ENCODE data around the gene RNPEPL1.

RNPEPL1 gene

DNA sequence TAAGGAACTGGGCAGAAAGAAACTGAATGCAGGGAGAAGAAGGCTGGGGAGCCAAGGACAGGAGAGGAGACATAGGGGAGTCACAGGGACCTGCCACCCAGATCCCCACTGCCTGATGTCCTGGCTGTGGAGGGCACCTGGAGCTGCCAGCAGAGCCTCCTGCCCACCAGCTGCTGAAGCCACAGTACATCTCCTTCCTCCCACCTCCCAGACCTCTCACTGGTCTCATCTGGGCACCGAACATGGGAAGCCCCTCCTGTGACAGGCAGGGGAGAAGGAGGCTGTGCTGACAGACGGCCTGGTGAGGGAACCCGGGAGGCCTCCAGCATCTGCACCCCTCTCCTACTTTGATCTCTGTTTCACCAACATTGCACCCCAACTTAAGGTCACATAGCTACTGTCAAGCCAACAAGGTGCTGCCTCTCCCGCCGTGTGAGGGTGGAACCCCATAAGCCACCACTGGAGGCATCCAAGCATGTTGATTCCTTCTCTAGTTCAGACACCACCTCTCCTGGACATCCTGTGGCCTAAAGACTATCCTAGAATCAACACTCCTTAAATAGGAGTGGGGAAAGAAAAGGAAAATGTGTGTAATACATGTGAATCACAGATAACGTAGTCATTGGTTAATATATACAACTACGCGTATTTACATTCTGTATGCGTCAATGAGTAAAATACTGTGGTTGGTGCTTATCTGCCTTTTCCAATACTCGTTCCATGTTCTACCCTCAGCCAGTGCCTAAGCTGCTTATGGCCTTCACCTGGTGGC, 3.5 kb upstream of the RNPEPL1 start:
- Histone ChIP-seq H3K9me3 (ENCODE audit: control insufficient read depth in 2 of 2, low read length in 2 of 2) (no peaks in the 10 kb centered on the region), H3K4me3 (ENCODE audit: low read length in 2 of 2) (peak overlapping the region in 1 of 2 donors; percentile 69), H3K27ac (ENCODE audit: low read depth in 2 of 2, low read length in 2 of 2) (peak overlapping the region; percentile 99), H3K27me3 (ENCODE audit: control insufficient read depth in 2 of 2, insufficient read depth in 2 of 2, low read length in 2 of 2) (no peaks in the 10 kb centered on the region), H3K36me3 (ENCODE audit: control insufficient read depth in 2 of 2, insufficient read depth in 2 of 2, low read length in 2 of 2) (no peaks in the 10 kb centered on the region), H3K9ac (ENCODE audit: low read depth in 1 of 2, low read length in 2 of 2) (peak overlapping the region; percentile 74 to 76), H3K4me1 (ENCODE audit: control insufficient read depth in 2 of 2, insufficient read depth in 2 of 2, low read length in 2 of 2) (peaks cover 52 to 54% of the 10 kb centered on the region in 2 donors)

DNA sequence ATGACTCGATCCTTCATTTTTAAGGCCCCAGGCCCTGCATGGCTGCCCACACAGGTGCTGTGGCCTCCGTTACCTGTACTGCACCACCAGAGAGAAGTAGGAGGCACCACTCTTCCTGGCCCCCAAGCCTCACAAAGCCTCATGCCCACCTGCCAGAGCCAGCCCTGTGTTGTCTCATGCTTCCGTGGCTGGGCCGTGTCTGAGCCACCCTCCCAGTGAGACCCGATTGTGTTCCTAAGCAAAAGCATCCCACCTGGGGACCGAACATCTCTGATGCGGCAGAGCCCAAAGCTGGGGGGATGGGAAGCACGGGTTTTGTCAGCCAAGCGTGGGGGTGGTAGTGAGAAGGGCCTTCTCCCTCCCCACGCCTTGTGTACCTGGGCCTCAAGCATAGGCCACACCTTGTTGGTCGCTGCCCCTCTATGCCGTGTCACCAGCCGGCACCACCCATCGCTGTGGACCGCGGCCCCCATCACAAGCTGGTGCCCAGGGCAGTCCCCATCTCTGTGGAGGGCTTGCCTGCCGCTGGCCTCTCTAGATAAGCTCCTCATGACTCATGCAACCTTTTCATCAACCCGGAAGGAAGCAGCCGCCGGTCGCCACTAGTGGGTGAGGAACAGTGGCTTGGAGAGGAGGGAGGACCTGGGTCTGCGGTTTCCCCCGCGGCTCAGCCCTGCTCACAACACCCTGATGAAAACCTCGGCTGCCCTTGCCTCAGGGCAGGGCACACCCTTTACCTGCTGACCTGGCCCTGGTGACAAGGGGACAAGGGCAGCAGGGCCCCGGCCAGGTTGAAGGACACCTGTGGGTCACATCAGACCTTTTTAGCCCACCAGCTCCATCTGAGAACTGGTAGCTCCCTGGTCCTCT, 2.7 kb upstream of the RNPEPL1 start:
- Histone ChIP-seq H3K9ac (ENCODE audit: low read depth in 1 of 2, low read length in 2 of 2) (peak overlapping the region; percentile 74 to 76), H3K4me1 (ENCODE audit: control insufficient read depth in 2 of 2, insufficient read depth in 2 of 2, low read length in 2 of 2) (peaks cover 60 to 61% of the 10 kb centered on the region in 2 donors), H3K36me3 (ENCODE audit: control insufficient read depth in 2 of 2, insufficient read depth in 2 of 2, low read length in 2 of 2) (no peaks in the 10 kb centered on the region), H3K9me3 (ENCODE audit: control insufficient read depth in 2 of 2, low read length in 2 of 2) (no peaks in the 10 kb centered on the region), H3K27ac (ENCODE audit: low read depth in 2 of 2, low read length in 2 of 2) (peak overlapping the region; percentile 99), H3K27me3 (ENCODE audit: control insufficient read depth in 2 of 2, insufficient read depth in 2 of 2, low read length in 2 of 2) (no peaks in the 10 kb centered on the region), H3K4me3 (ENCODE audit: low read length in 2 of 2) (peak overlapping the region; percentile 59 to 69)

DNA sequence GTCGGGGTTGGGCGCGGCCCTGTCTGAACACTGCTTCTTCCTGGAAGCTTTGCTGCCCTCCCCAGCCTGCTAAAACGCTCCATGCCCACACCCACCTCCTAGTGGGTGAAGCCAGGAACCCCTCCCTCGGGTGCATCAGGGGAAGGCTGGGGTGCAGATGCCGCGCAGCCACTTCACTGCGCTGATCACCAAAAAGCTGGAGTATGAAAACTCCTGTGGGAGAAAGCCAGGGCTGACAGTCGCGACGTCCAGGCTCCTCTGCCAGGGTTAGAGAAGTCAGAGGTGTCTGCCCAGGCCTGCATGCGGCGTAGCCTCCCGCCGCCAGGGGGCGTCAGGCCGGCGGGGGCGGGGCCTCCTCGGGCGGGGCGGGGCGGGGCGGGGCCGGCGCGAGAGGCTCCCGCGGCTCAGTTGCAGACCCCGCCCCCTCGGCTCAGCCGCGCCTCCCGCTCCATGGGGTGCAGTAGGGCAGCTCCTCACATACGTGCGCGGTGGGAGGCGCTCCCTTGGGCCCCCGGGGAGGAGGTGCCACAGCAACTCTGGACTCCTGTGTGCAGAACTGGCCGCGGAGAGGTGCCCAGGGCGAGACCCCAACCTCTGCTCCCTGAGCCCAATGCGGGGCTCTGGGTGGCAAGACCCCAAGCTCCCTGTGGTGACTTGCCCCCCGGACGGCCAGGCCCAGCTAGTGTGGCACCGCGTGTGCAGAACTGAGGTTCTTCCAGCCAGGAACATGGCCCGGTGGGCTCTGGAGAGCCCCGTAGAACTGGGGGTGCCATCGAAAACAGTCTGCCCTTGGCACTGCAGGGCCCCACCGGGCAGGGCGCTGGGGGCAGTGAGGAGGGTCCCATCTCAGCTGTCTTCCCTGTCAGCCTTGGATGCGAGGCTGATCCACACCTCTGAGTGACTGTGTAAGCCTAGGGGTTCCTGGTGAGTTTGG, 1.8 kb upstream of the RNPEPL1 start:
- Histone ChIP-seq H3K27me3 (ENCODE audit: control insufficient read depth in 2 of 2, insufficient read depth in 2 of 2, low read length in 2 of 2) (no peaks in the 10 kb centered on the region), H3K9me3 (ENCODE audit: control insufficient read depth in 2 of 2, low read length in 2 of 2) (no peaks in the 10 kb centered on the region), H3K4me1 (ENCODE audit: control insufficient read depth in 2 of 2, insufficient read depth in 2 of 2, low read length in 2 of 2) (peaks cover 62 to 68% of the 10 kb centered on the region in 2 donors), H3K36me3 (ENCODE audit: control insufficient read depth in 2 of 2, insufficient read depth in 2 of 2, low read length in 2 of 2) (no peaks in the 10 kb centered on the region), H3K4me3 (ENCODE audit: low read length in 2 of 2) (peak overlapping the region; percentile 66 to 80), H3K27ac (ENCODE audit: low read depth in 2 of 2, low read length in 2 of 2) (peak overlapping the region; percentile 99), H3K9ac (ENCODE audit: low read depth in 1 of 2, low read length in 2 of 2) (peak overlapping the region; percentile 81 to 88)

DNA sequence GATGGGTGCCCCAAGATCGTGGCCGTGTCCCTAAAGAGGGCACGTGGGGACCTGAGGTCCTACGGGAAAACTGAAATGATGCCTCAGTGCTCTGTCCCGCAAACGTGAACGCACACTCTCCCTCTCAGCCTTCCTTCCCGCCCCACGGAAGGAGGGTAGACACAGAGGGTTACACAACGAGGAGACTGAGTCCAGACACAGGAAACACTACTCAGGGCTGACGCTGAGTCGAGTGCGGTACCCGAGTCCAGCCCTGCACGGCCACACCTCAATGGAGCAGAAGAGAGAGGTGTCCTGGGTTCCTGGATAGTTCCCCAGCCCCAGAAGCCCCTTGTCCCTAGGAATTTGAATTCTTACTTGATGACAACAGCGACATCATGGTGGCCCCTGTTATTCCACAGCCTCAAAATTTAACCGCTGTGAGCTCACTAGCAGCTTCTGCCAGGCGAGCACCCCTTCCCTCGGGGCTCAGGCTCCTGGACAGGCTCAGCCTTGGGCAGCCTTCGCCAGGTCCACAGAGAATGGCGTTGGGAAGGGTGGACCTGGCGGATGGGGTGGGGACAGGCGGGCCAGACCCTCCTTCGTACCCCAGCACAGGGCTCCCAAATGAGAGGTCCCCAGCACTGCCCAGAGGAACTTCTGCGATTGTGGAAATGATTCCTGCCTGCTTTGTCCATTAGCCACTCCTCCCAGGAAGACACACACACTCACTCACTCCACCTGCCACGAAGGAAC, 980 bp upstream of the RNPEPL1 start:
- Histone ChIP-seq H3K27me3 (ENCODE audit: control insufficient read depth in 2 of 2, insufficient read depth in 2 of 2, low read length in 2 of 2) (no peaks in the 10 kb centered on the region), H3K9ac (ENCODE audit: low read depth in 1 of 2, low read length in 2 of 2) (peak overlapping the region; percentile 81 to 88), H3K4me1 (ENCODE audit: control insufficient read depth in 2 of 2, insufficient read depth in 2 of 2, low read length in 2 of 2) (peaks cover 55 to 63% of the 10 kb centered on the region in 2 donors), H3K27ac (ENCODE audit: low read depth in 2 of 2, low read length in 2 of 2) (peak overlapping the region; percentile 99), H3K36me3 (ENCODE audit: control insufficient read depth in 2 of 2, insufficient read depth in 2 of 2, low read length in 2 of 2) (peaks cover 0 to 2% of the 10 kb centered on the region in 2 donors), H3K4me3 (ENCODE audit: low read length in 2 of 2) (peak overlapping the region; percentile 66 to 80), H3K9me3 (ENCODE audit: control insufficient read depth in 2 of 2, low read length in 2 of 2) (no peaks in the 10 kb centered on the region)

DNA sequence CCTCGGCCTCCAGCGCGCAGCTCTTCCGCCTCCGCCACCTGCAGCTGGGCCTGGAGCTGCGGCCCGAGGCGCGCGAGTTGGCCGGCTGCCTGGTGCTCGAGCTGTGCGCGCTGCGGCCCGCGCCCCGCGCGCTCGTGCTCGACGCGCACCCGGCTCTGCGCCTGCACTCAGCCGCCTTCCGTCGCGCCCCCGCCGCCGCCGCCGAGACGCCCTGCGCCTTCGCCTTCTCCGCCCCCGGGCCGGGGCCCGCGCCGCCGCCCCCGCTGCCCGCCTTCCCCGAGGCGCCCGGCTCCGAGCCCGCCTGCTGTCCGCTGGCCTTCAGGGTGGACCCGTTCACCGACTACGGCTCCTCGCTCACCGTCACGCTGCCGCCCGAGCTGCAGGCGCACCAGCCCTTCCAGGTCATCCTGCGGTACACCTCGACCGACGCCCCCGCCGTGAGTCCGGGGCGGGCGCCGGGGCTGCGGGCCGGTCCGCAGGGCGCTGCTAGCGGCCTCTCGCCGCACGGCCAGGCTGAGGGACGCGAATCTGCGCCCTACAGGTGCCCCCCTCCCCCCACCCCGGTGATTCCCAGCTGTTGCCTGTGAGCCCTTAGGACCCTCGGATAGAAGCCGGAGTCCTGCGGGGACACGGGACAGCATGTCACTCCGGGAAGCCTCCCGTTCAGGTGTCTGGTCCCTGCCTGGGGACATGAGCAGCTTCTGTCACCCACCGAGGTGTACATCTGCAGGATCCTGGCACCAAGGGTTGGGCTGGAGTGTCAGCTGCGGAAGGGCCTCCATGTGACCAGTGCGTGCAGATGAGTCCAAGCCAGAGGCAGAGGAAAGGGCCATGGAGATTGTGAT, 616 bp downstream of the RNPEPL1 start:
- peak overlapping the region; percentile 68 to 74 for H3K9ac ChIP-seq (ENCODE audit: low read depth in 1 of 2, low read length in 2 of 2)
- H3K4me1 ChIP-seq (ENCODE audit: control insufficient read depth in 2 of 2, insufficient read depth in 2 of 2, low read length in 2 of 2): peaks cover 49 to 60% of the 10 kb centered on the region in 2 donors
- H3K27ac ChIP-seq (ENCODE audit: low read depth in 2 of 2, low read length in 2 of 2): peak overlapping the region; percentile 56 to 84
- H3K36me3 ChIP-seq (ENCODE audit: control insufficient read depth in 2 of 2, insufficient read depth in 2 of 2, low read length in 2 of 2): peaks cover 1 to 3% of the 10 kb centered on the region in 2 donors
- H3K4me3 ChIP-seq (ENCODE audit: low read length in 2 of 2): peak overlapping the region; percentile 83 to 88
- H3K9me3 ChIP-seq (ENCODE audit: control insufficient read depth in 2 of 2, low read length in 2 of 2): no peaks in the 10 kb centered on the region
- no peaks in the 10 kb centered on the region for H3K27me3 ChIP-seq (ENCODE audit: control insufficient read depth in 2 of 2, insufficient read depth in 2 of 2, low read length in 2 of 2)

DNA sequence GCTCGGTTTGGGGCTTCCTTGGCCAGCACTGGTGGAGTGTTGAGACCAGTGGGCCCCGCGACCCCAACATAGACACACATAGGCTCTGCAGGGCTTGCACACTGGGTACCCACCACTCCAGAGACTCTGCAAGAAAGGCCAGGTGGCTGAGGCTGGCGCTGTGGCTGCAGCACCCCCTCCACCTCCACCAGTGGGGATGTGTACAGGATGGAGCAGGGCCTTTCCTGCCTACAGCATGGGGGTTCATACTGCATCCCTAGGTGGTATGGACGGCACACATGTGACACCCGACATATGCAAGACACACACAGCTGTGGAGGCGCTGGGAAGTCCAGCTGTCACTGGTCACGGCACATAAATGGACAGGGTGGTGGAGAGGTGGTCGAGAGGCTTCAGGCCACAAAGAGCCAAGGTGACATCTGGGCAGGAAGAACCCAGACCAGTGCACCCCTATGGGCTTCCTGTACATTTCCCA, 1.3 kb downstream of the RNPEPL1 start:
- H3K4me1 ChIP-seq (ENCODE audit: control insufficient read depth in 2 of 2, insufficient read depth in 2 of 2, low read length in 2 of 2): peaks cover 48 to 55% of the 10 kb centered on the region in 2 donors
- peak overlapping the region in 1 of 2 donors; percentile 84 for H3K27ac ChIP-seq (ENCODE audit: low read depth in 2 of 2, low read length in 2 of 2)
- H3K9me3 ChIP-seq (ENCODE audit: control insufficient read depth in 2 of 2, low read length in 2 of 2): no peaks in the 10 kb centered on the region
- peaks cover 8 to 9% of the 10 kb centered on the region in 2 donors for H3K36me3 ChIP-seq (ENCODE audit: control insufficient read depth in 2 of 2, insufficient read depth in 2 of 2, low read length in 2 of 2)
- peak overlapping the region; percentile 68 to 74 for H3K9ac ChIP-seq (ENCODE audit: low read depth in 1 of 2, low read length in 2 of 2)
- no peaks in the 10 kb centered on the region for H3K27me3 ChIP-seq (ENCODE audit: control insufficient read depth in 2 of 2, insufficient read depth in 2 of 2, low read length in 2 of 2)
- H3K4me3 ChIP-seq (ENCODE audit: low read length in 2 of 2): peak overlapping the region; percentile 83 to 88

DNA sequence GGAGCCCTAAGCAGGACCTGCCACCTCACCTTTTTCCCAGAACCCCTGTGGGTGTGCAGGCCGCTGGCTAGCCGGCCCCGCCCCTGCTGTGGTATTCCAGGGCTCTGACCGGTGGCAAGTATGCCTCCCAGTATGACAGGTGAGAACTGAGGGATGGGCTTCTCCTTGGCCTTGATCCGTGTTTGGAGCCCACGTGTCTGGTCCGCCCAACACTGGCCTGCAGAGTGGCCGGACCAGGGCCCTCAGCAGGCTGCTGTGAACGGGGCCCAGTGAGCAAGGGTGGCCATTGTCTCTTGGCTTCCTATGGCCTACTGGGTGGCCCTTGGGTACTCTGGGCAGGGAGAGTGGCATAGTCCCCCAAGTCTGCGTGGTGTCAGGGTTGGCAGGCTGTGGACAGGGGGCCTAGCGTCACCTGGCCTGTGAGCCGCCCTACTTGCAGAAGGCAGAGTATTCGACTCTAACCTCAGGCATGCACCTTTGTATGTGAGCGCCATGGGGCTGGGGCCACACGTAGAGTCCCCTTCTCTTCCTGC, 1.8 kb downstream of the RNPEPL1 start:
- Histone ChIP-seq H3K9me3 (ENCODE audit: control insufficient read depth in 2 of 2, low read length in 2 of 2) (no peaks in the 10 kb centered on the region), H3K36me3 (ENCODE audit: control insufficient read depth in 2 of 2, insufficient read depth in 2 of 2, low read length in 2 of 2) (peaks cover 13 to 15% of the 10 kb centered on the region in 2 donors), H3K4me1 (ENCODE audit: control insufficient read depth in 2 of 2, insufficient read depth in 2 of 2, low read length in 2 of 2) (peaks cover 43 to 50% of the 10 kb centered on the region in 2 donors), H3K27ac (ENCODE audit: low read depth in 2 of 2, low read length in 2 of 2) (no peak overlapping the region), H3K9ac (ENCODE audit: low read depth in 1 of 2, low read length in 2 of 2) (no peak overlapping the region), H3K4me3 (ENCODE audit: low read length in 2 of 2) (peak overlapping the region; percentile 83 to 88), H3K27me3 (ENCODE audit: control insufficient read depth in 2 of 2, insufficient read depth in 2 of 2, low read length in 2 of 2) (no peaks in the 10 kb centered on the region)

DNA sequence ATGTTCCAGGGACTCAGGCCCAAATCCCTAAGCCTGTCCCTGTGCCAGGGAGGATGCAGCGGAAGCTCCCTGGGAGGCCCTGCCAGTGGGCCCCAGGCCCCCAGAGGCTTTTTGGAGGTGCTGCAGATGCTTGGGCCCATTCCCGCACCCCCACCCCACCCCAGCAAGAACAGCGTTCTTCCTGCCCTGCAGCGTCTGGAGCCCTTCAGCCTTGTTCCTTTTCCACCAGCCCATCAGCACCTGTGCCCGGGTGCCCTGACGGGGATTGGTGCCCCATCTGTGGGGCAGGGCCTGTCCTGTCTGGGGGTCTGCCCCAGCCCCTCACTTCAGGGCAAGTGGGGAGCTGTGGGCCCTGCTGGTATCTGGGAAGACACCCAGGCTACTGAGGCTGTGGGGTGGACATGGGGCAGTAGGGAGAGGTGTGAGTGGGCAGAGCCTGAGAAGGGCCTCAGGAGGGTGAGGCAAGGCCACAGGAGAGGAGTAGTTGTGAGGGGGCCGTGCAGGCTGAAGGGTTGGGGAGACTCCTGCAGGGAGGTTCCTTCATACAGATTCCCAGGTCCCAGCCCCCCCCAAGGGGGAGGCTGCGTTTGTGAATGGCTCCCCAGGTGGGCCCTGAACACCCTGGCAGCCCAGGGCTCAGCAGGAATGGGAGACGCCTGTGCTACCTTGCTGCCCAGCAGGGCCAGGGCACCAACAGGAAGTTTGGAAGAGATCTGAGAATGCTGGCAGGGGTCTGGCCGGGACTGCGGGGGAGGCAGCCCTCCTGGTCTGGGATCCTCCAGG, 2.4 kb downstream of the RNPEPL1 start:
- peaks cover 20 to 21% of the 10 kb centered on the region in 2 donors for H3K36me3 ChIP-seq (ENCODE audit: control insufficient read depth in 2 of 2, insufficient read depth in 2 of 2, low read length in 2 of 2)
- H3K9me3 ChIP-seq (ENCODE audit: control insufficient read depth in 2 of 2, low read length in 2 of 2): no peaks in the 10 kb centered on the region
- peak overlapping the region in 1 of 2 donors; percentile 88 for H3K4me3 ChIP-seq (ENCODE audit: low read length in 2 of 2)
- H3K9ac ChIP-seq (ENCODE audit: low read depth in 1 of 2, low read length in 2 of 2): no peak overlapping the region
- peaks cover 37 to 43% of the 10 kb centered on the region in 2 donors for H3K4me1 ChIP-seq (ENCODE audit: control insufficient read depth in 2 of 2, insufficient read depth in 2 of 2, low read length in 2 of 2)
- no peaks in the 10 kb centered on the region for H3K27me3 ChIP-seq (ENCODE audit: control insufficient read depth in 2 of 2, insufficient read depth in 2 of 2, low read length in 2 of 2)
- no peak overlapping the region for H3K27ac ChIP-seq (ENCODE audit: low read depth in 2 of 2, low read length in 2 of 2)
